HepG2 (cell line): ENCODE measurements around the gene RAI14. TPM values are rescaled to one million over a fixed set of nuclear protein-coding genes. Genes with fewer than 3 reads are reported as not detected.
A peak's percentile ranks its signal among the peaks of the same experiment; 100 is the strongest.

ENCODE experiments used
- ETV5 ChIP-seq: IDR thresholded peaks from 2 replicates; pipeline ENCODE4 v1.6.1; 2018; ENCODE audit warnings: missing biosample characterization, missing genetic modification reagents, inconsistent platforms, borderline replicate concordance
- FLYWCH1 ChIP-seq: sonication (generic); formaldehyde crosslinking; IDR thresholded peaks from 2 replicates; pipeline ENCODE4 v1.8.1; 2023; ENCODE audit warnings: mild to moderate bottlenecking, missing genetic modification reagents
- FOSL2 ChIP-seq: sonication (generic); formaldehyde crosslinking; IDR thresholded peaks from 2 replicates; pipeline ENCODE4 v1.4.0; 2020; ENCODE audit warnings: missing genetic modification reagents
- GPN1 ChIP-seq: sonication (generic); formaldehyde crosslinking; IDR thresholded peaks from 2 replicates; pipeline ENCODE4 v1.5.1; 2020; ENCODE audit warnings: missing genetic modification reagents, borderline replicate concordance
- GTF2F1 ChIP-seq: fragments of 150-350 bp; IDR thresholded peaks from 2 replicates; pipeline ENCODE4 v1.6.1; 2014; ENCODE audit warnings: low read length
- HCFC1 ChIP-seq: fragments of 150-350 bp; IDR thresholded peaks from 2 replicates; pipeline ENCODE4 v1.6.1; 2014; ENCODE audit warnings: low read depth, low read length
- KDM1A ChIP-seq: IDR thresholded peaks from 2 replicates; pipeline ENCODE4 v1.6.1; 2016; ENCODE audit warnings: missing compliant biosample characterization
- NFE2 ChIP-seq: sonication (generic); formaldehyde crosslinking; IDR thresholded peaks from 2 replicates; pipeline ENCODE4 v1.4.0; 2020; ENCODE audit warnings: missing genetic modification reagents
- NFIC ChIP-seq: IDR thresholded peaks from 2 replicates; pipeline ENCODE4 v1.6.1; 2012; ENCODE audit warnings: mild to moderate bottlenecking, low read length, inconsistent platforms
- PRMT3 ChIP-seq: sonication (generic); formaldehyde crosslinking; IDR thresholded peaks from 2 replicates; pipeline ENCODE4 v1.8.1; 2022; ENCODE audit warnings: low read depth, mild to moderate bottlenecking, moderate library complexity, missing genetic modification reagents, borderline replicate concordance
- RAD21 ChIP-seq: fragments of 450-650 bp; formaldehyde crosslinking; IDR thresholded peaks from 2 replicates; pipeline ENCODE4 v1.5.0; 2020; ENCODE audit warnings: mild to moderate bottlenecking
- RFX5 ChIP-seq: IDR thresholded peaks from 2 replicates; pipeline ENCODE4 v1.6.1; 2011; ENCODE audit warnings: low read depth, low read length, improper control_type of control experiment
- SAP130 ChIP-seq: IDR thresholded peaks from 2 replicates; pipeline ENCODE4 v1.6.1; 2016; ENCODE audit warnings: low read depth
- SPEN ChIP-seq: sonication (generic); formaldehyde crosslinking; IDR thresholded peaks from 2 replicates; pipeline ENCODE4 v1.5.1; 2020; ENCODE audit warnings: low read depth, mild to moderate bottlenecking, missing genetic modification reagents
- TAF1 ChIP-seq: sonication (generic); formaldehyde crosslinking; IDR thresholded peaks from 2 replicates; pipeline ENCODE4 v1.4.0; 2020; ENCODE audit warnings: missing genetic modification reagents
- ZBTB20 ChIP-seq: sonication (generic); formaldehyde crosslinking; IDR thresholded peaks from 2 replicates; pipeline ENCODE4 v1.8.1; 2023; ENCODE audit warnings: missing genetic modification reagents, low read depth, mild to moderate bottlenecking, borderline replicate concordance
- ZNF264 ChIP-seq: sonication (generic); formaldehyde crosslinking; IDR thresholded peaks from 2 replicates; pipeline ENCODE4 v1.4.0; 2020; ENCODE audit warnings: missing genetic modification reagents
- ZNF34 ChIP-seq: sonication (generic); formaldehyde crosslinking; IDR thresholded peaks from 2 replicates; pipeline ENCODE4 v1.4.0; 2020; ENCODE audit warnings: mild to moderate bottlenecking, missing genetic modification reagents, borderline replicate concordance
- ZNF441 ChIP-seq: sonication (generic); formaldehyde crosslinking; IDR thresholded peaks from 2 replicates; pipeline ENCODE4 v1.7.0; 2021; ENCODE audit warnings: missing genetic modification reagents, borderline replicate concordance
- ZNF510 ChIP-seq: sonication (generic); formaldehyde crosslinking; IDR thresholded peaks from 2 replicates; pipeline ENCODE4 v1.4.0; 2020; ENCODE audit warnings: low read depth, mild to moderate bottlenecking, missing genetic modification reagents
- ZNF841 ChIP-seq: sonication (generic); formaldehyde crosslinking; IDR thresholded peaks from 2 replicates; pipeline ENCODE4 v1.8.1; 2023; ENCODE audit warnings: missing genetic modification reagents, borderline replicate concordance
- ZSCAN21 ChIP-seq: sonication (generic); formaldehyde crosslinking; IDR thresholded peaks from 2 replicates; pipeline ENCODE4 v1.8.0; 2022; ENCODE audit warnings: mild to moderate bottlenecking, missing genetic modification reagents, moderate library complexity, borderline replicate concordance
- polyA plus RNA-seq, 8 experiments: library from polyadenylated mRNA; depleted of rRNA in 3 of 8; stranded (reverse) in 7 of 8; unstranded in 1 of 8; fragments of >200 nt; fragmentation: Illumina TruSeq in 4 of 8; extraction: Trizol in 4 of 8; gene quantifications; 2 replicates each; pipeline versions ENCODE4 v1.2.1 to v1.2.3, GENCODE V29; 2011 to 2016; ENCODE audit warnings: low read depth in 4 of 8, missing spikeins in 1 of 8, mixed read lengths in 1 of 8; ENCODE audit not compliant: insufficient read depth in 1 of 8
- total RNA-seq, 5 experiments: library from RNA; depleted of rRNA; stranded (reverse); fragments of >200 nt; fragmentation: Illumina TruSeq; extraction: Trizol; gene quantifications; 2 replicates each; pipeline ENCODE4 v1.2.3, GENCODE V29; 2016; ENCODE audit warnings: low read depth in 1 of 5
- TF ChIP-seq, protein P1 (sequence below): sonication (generic); formaldehyde crosslinking; IDR thresholded peaks from 2 replicates; pipeline ENCODE4 v1.4.0; 2020; ENCODE audit warnings: missing genetic modification reagents
- TF ChIP-seq, protein P2 (sequence below): sonication (generic); formaldehyde crosslinking; IDR thresholded peaks from 2 replicates; pipeline ENCODE4 v1.8.0; 2022; ENCODE audit warnings: mild to moderate bottlenecking, missing genetic modification reagents, moderate library complexity
- TF ChIP-seq, protein P3 (sequence below): sonication (generic); formaldehyde crosslinking; IDR thresholded peaks from 2 replicates; pipeline ENCODE4 v1.4.0; 2020; ENCODE audit warnings: low read depth, mild to moderate bottlenecking, missing genetic modification reagents

RAI14 gene
- total and polyA plus RNA-seq, 2 of the 13 experiments (the other 11 are each of a cell fraction or from before 2014, with no cell fraction given) = 12.6 to 18.2 TPM

DNA sequence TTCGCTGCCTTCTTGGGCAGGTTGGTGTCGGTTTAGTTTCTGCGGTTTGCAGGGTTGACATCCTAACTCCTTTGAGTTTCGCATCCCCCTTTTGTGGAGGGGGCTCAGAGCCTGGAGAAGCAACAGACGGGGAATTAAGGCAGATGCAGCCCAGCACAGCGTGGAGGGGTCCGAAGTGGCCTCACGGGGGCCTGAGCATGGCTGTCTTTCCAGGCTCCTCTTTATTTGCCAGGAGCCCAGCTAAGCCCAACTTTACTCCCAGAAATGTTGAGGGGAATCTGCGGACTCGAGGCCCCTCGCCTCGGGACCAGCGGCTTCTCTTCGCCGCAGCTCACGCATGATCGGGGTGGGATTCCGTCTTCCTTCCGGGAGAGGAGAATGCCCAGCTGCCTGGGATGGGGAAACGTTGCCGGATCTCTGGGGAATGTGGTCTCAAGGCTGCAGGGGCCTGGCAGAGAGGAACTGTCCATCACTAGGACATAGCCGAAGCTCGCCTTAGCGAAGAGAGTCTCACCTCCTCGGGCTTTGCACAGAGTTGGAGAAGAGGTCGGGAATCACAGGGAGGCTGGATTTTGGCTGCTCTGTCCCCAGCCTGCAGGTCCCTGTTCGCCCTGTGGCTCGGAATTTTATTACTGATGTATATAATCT, 1.3 kb downstream of the RAI14 start (continued):
- TF ChIP-seq ZSCAN21 (CRISPR knock-in tag) (no peak), NFIC (no peak), ZBTB20 (CRISPR knock-in tag) (no peak), ZNF264 (CRISPR knock-in tag) (no peak), HCFC1 (no peak), FLYWCH1 (no peak), SPEN (CRISPR knock-in tag) (peak; percentile 30; the same call in 1 of the 2 replicates), NFE2 (CRISPR knock-in tag) (no peak), PRMT3 (no peak), RFX5 (no peak), GTF2F1 (no peak), TAF1 (0 out of 2 replicates have a peak, but pooled peaks have one; percentile 23), ETV5 (CRISPR knock-in tag) (no peak), ZNF841 (no peak), ZNF441 (CRISPR knock-in tag) (no peak), SAP130 (peak; percentile 23; the same call in 1 of the 2 replicates), FOSL2 (CRISPR knock-in tag) (no peak), KDM1A (CRISPR knock-in tag) (no peak), GPN1 (CRISPR knock-in tag) (0 out of 2 replicates have a peak, but pooled peaks have one; percentile 45), ZNF34 (CRISPR knock-in tag) (no peak), ZNF510 (CRISPR knock-in tag) (no peak), RAD21 (no peak)
- TF ChIP-seq, protein P1, sequence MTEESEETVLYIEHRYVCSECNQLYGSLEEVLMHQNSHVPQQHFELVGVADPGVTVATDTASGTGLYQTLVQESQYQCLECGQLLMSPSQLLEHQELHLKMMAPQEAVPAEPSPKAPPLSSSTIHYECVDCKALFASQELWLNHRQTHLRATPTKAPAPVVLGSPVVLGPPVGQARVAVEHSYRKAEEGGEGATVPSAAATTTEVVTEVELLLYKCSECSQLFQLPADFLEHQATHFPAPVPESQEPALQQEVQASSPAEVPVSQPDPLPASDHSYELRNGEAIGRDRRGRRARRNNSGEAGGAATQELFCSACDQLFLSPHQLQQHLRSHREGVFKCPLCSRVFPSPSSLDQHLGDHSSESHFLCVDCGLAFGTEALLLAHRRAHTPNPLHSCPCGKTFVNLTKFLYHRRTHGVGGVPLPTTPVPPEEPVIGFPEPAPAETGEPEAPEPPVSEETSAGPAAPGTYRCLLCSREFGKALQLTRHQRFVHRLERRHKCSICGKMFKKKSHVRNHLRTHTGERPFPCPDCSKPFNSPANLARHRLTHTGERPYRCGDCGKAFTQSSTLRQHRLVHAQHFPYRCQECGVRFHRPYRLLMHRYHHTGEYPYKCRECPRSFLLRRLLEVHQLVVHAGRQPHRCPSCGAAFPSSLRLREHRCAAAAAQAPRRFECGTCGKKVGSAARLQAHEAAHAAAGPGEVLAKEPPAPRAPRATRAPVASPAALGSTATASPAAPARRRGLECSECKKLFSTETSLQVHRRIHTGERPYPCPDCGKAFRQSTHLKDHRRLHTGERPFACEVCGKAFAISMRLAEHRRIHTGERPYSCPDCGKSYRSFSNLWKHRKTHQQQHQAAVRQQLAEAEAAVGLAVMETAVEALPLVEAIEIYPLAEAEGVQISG (CRISPR knock-in tag) = no peak
- TF ChIP-seq, protein P2, sequence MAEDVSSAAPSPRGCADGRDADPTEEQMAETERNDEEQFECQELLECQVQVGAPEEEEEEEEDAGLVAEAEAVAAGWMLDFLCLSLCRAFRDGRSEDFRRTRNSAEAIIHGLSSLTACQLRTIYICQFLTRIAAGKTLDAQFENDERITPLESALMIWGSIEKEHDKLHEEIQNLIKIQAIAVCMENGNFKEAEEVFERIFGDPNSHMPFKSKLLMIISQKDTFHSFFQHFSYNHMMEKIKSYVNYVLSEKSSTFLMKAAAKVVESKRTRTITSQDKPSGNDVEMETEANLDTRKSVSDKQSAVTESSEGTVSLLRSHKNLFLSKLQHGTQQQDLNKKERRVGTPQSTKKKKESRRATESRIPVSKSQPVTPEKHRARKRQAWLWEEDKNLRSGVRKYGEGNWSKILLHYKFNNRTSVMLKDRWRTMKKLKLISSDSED = no peak
- TF ChIP-seq, protein P3, sequence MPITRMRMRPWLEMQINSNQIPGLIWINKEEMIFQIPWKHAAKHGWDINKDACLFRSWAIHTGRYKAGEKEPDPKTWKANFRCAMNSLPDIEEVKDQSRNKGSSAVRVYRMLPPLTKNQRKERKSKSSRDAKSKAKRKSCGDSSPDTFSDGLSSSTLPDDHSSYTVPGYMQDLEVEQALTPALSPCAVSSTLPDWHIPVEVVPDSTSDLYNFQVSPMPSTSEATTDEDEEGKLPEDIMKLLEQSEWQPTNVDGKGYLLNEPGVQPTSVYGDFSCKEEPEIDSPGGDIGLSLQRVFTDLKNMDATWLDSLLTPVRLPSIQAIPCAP (CRISPR knock-in tag) = no peak
